Activated CD4-positive, alpha-beta T cell treated with anti-CD3 and anti-CD28 coated beads, Interleukin-2, amount 50 U/mL, for 24 hours (primary cell): Measurements from ENCODE around the gene SHISAL2A.
A peak's percentile ranks its signal among the peaks of the same experiment; 100 is the strongest.

Source experiments
- DNase-seq, 2 donors: peaks; one replicate each; pipeline ENCODE4 v3.0.0-alpha.2; 2020; ENCODE audit warnings: low read depth in 1 of 2, low spot score in 1 of 2

SHISAL2A gene

DNA sequence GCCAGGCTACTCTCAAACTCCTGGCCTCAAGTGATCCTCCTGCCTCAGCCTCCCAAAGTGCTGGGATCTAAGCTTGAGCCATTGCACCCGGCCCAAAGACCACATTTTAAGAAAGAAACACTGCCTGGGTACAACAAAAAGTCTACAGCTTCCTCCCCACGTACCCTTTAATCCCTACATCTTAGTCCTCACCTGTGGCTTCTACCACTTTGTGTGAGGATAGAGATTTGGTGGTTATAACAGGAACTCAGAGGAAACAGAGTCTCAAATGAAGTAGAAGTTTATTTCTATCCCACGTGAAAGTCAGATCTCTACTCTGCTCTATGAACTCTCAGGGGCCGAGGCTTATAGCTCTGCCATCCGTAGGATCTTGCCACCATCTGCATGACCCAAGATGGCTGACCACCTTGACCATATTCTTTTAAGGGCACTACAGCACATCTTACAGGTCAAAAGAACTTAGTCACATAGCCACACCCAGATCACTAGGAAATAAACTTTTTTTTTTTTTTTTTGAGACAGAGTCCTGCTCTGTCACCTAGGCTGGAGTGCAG lies 17.4 kb upstream of the SHISAL2A start:
- DNase-seq = no peak

DNA sequence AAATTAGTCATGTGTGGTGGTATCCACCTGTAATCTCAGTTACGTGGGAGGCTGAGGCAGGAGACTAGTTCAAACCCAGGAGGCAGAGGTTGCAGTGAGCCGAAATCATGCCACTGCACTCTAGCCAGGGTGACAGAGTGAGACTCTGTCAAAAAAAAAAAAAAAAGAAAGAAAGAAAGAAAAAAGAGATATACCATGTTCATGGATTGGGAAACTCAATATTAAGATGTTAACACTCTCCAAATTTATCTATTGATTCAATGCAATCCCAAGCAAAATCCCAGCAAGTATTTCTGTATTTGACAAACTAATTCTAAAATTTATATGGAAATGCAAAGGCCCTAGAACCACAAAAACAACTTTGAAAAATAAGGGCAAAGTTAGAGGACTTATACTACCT lies 11.0 kb upstream of the SHISAL2A start:
- no peak for DNase-seq

DNA sequence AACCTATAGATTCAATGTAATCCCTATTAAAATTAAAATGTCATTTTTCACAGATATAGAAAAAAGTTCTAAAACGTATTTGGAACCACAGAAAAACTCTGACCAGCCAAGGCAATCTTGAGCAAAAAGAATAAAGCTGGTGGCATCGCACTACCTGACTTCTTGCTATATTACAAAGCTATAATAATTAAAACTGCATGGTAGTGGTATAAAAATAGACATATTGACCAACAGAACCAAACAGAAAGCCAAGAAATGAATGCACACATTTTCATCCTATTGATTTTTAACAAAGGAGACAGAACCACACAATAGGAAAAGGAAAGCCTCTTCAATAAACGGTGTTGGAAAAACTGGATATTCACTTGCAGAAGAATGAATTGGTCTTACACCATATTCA lies 9.2 kb upstream of the SHISAL2A start:
- DNase-seq = no peak

DNA sequence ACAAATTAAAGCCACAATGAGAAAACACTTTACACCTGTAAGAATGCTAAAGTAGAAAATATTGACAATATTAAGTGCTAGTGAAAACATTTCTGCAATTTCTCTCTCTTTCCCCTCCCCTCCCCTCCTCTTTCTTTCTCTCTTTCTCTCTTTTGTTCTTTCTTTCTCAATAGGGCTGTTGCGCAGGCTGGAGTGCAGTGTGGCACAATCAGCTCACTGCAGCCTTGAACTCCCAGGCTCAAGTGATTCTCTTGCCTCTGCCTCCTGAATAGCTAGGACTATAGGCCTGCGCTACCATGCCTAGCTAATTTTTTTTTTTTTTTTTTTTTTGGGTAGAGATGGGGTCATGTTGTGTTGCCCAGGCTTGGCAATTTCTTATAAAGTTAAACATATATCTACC lies 5.9 kb upstream of the SHISAL2A start:
- DNase-seq = no peak

DNA sequence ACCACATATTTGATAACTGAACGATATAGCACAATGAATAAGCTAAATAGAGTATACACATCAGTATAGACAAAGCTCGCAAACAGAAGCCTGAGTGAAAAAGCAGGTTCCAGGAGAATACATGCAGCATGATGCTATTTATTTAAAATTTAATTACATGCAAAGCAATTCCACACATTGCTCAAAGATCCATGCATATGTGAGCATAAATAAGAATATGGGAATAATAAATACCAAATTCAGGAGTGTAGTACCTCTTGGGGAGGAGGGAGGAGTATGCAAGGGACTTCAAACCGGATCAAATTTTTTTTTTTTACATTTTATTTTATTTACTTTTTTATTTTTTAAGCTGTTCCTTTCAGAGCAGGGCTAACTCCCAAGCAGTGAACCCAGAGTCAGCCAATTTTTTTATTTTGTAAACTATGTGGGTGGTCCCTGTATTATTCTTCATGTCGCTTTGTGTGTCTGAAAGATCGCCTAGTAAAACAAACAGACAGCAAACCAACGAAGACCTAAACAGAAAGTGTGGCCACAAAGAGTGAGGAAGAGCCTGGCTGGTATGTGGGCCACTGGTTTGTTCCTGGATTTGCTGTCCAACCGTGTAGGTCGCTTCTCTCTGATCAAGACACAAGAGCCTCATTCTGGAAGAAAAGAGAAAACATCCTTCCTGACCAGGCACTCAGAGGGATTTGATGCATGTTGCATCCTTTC lies 4.2 kb upstream of the SHISAL2A start:
- DNase-seq = no peak

DNA sequence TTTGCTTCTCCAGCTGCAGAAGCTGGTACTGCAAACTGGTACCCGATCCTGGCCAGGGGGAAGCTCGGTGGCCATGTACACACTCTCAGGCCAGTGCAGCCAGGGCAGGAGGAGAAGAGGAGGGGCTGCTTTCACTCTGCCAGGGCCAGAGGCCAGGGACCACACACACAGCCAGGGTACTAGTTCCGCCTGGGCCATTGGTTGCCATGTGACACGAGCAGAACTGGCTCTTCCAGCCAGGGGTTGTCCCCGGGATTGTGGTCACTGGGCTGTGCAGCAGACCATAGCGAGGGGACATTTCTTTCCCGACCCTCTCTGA lies 3.7 kb upstream of the SHISAL2A start:
- DNase-seq = no peak

DNA sequence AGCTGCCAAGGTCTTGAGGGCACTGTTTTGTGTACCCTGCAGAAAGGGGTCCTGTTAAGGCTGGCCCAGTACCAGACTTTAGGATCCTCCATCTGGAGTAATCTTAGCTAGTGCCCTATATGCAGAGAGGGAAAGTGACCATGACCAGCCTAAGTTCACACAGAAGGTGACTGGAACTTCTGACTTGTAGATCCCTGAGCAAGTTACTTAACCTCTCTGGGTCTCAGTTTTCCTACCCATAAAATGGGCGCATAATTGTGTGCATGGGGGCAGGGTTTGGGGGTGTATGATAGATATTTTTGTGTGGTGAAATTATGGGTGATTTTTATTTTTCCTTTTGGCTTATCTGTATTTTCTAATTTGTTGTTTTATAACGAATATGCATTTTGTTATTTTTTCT lies 3.3 kb upstream of the SHISAL2A start:
- no peak for DNase-seq

DNA sequence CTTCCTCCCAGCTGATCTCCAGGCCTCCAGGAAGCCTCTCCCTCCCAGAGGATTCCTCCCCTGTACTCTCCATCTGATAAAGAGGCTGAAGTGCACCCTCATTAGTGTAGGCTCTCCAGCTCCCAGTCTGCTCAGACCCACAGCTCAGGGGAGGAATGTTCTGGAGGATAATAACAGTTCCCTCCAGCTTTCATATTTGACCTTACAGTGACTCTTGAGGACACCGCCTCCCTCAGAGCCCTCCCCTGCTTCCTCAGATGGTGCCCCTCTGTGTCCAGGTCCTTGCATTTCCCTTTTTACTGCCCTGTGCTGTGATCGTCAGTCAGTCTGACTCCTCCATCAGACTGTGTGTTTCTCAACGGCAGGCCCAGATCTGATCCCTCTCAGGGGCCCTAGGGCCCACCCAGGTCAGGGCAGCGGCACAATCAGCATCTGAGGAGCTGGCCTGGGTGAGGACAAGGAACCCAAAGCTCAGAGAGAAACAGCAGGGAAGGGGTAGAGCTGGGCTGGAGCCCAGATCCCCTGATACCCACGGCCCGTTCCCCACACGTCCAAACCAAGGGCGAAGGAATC lies 1.1 kb upstream of the SHISAL2A start:
- DNase-seq = no peak

DNA sequence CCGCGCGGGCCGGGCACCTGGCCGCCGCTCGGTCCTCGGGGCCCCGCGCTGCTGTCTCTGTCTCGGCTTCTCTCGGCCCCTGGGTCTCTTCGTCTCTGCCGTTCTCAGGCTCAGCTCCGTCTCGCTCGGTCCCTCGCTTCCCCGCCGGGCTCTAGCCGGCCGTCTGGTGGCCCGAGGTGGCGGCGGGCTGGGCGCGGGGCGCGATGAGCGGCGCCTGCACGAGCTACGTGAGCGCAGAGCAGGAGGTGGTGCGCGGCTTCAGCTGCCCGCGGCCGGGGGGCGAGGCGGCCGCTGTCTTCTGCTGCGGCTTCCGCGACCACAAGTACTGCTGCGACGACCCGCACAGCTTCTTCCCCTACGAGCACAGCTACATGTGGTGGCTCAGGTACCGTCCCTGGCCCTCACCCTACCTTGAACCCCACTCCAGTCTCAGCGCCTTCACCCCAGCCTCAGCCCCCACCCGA lies 355 bp downstream of the SHISAL2A start:
- DNase-seq = no peak

DNA sequence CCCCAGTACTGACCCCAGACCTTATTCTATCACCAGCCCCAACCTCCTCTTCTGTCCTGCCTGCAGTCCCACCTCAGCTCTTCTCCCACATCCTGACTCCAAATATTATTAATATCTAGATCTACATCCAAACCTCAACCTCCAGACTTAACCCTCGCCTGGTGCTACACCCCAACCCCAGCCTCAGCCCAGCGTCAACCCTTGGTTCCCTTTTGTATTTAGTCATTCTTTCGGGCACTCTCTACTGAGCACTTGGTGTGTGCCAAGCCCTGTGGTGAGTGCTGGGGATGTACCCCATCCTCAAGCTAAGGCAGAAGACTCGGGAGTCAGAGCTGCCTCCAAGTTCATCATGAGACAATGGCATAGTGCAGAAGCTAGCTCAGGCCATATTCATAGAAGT lies 1.1 kb downstream of the SHISAL2A start:
- DNase-seq = no peak

DNA sequence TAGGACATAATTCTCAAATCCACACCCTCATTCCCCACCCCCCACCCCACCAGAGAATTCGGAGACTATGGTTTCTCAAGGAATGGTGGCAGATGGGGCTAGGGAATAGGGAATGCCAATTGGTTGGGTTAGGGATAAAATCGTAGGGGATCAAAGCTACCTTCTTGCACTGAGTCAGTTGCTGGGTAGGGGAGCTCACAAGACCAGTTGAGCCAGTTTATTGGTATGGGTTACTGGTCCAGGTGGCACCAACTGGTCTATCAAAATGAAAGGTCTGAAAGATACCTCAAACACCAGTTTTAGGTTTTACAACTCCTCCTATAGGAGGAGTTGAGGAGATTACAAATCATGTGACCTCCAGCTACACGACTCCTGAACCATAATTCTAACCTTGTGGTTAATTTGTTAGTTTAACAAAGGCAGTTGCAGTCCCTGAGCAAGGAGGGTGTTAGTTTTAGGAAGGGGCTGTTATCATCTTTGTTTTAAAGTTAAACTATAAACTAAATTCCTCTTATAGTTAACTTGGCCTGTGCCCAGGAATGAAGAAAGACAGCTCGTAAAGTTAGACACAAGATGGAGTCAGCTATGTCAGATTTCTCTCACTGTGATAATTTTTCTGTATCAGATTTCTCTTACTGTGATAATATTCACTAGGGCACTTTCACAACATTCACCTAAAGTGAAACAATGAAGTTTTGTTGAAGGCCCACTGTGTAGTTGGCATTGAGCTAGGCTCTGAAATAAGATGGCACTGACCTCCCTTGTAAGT lies 2.5 kb downstream of the SHISAL2A start:
- no peak for DNase-seq

DNA sequence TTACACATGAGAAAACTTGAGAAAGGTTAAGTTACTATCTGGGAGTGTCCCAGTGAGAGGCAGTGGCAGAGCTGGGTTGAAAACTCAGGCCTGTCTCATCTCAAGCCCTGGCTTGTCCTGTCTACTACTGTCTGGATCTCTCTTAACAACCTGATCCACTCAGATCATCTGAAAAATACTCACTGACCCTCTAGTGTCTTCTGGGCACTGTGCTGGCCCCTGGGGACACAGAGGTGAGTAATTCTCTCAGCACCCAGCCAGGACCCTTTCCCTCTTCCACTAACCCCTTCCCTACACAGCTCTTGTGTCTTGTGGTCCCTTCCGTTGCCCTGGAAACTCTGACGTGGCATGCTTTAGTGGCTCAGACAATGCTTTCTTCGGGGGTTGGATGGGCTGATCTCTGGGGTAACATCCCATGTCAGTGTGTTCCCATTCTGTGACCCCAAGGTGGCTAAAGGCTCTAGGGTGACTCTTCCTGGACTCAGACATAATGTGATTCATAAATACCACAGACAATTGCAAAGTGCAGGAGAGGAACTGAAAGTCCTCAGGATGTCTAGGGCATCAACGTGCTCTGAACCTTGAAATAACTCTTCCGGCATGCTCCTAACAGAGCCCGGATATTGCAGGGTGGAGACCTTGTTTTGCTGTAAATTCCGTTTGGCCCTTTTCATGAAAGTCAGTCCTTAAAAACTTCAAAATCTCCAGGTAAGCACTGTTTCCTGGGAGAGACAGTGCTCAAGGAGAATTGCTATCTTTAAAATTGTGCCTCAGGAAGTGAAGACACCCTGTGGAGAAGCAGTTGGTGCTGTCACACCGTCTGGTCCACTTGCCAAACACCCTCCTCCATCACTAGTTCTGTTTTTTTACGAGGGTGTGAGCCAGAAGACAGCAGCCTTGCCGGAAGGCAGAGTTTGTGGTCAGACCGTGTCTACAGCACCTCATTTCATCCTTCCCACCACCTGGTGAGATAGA lies 4.0 kb downstream of the SHISAL2A start:
- peak in 1 of 2 donors; percentile 57 for DNase-seq

DNA sequence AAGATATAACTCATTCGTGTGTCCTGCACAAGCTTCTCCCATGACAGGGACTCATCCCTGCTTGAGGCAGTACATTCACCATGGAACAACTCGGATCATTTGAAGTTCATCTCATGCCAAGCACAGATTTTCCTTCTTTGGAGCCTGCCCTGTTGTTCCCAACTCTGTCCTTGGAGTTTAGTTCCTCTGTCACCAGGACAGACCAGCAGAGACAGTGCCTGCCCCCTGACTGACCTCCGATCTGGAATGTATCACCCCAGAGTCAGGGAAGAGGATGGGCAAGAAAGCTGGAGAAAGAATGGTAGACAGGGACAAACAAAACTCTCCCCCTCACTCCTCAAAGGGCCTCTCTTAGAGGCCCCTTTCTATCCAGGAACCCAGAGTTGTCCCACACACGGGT lies 5.0 kb downstream of the SHISAL2A start:
- DNase-seq = no peak

DNA sequence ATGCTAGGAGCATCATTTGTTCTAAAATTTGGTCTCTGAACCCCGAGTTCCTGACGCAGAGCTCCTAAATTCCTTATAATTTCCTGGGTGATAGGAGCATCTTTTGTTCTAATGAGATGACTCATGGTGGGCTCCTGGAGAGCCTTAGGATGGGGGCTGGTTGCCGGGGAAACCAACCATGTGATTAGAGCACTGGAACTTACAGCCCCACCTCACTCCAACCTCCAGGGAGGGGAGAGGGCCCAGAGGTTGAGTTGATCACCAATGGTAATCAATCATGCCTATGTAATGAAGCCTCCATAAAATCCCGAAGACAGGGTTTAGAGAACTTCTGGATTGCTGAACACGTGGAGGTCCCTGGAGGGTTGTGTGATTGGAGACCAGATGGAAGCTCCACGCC lies 7.7 kb downstream of the SHISAL2A start:
- DNase-seq = no peak

DNA sequence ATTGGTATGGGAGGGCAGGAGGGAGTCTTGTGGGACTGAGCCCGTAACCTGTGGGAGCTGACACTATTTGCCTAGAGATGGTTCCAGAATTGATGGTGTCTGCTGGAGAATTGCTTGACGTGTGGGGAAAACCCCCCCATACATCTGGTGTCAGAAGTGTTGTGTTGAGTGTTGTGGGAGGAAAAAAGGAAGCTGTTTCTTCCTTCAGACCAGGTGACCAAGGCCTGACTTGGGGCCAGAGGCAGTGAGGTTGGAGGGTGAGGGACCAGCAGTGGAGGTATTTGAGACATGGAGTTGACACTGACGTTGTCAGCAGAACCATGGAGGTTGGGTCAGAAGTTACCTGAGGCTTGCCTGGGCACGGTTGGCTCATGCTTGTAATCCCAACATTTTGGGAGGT lies 8.3 kb downstream of the SHISAL2A start:
- no peak for DNase-seq

DNA sequence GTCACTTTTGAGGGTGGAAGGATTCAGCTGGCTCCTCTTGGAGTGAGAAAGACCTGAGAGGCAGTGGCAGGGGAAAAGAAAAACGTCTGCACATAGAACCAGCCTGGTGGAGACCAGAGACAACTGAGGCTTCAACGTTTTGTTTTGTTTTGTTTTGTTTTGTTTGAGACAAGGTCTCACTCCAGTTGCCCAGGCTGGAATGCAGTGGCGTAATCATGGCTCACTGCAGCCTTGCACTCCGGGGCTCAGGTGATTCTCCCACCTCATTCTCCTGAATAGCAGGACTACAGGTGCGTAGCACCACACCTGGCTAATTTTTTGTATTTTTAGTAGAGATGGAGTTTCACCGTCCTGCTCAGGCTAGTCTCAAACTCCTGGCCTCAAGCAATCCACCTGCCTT lies 12.3 kb downstream of the SHISAL2A start:
- no peak for DNase-seq

DNA sequence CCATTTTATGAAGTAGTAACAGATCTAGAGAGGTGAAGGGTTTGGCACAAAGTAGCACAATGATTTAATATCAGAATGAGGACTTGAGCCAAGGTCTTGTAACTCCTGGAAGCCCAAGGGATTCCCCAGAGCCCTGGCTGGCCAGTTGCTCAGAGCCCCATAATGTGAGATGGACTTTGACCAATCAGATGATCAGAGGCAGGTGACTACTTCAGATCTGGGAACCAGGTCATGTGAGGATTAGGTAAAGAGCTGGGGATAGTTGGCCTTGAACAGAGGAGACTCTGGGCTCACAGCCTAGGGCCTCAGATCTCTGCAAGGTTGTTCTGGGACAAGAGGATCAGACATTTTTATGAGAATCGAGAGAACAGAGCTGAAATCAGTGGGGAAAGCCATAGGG lies 18.9 kb downstream of the SHISAL2A start:
- no peak for DNase-seq

DNA sequence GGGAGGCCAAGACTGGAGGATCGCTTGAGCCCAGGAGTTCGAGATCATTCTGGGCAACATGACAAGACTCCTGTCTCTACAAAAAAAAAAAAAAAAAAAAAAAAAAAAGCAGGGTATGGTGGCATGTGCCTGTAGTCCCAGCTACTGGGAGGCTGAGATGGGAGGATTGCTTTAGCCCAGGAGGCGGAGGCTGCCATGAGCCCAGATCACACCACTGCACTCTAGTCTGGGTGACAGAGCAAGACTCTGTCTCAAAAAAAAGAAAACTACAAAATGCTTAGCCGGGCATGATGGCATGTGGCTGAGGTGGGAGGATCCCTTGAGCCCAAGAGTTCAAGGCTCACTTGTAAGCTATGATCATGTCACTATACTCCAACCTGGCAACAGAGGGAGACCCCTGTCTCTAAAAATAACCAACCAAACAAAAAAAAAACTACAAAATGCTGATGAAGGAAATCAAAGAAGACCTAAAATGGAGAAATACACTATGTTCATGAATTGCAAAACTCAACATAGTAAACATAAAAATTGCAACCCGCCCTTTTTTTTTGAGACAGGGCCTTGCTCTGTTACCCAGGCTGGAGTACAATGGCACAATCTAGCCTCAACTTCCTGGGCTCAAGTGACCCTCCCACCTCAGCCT lies 20.4 kb downstream of the SHISAL2A start:
- no peak for DNase-seq

DNA sequence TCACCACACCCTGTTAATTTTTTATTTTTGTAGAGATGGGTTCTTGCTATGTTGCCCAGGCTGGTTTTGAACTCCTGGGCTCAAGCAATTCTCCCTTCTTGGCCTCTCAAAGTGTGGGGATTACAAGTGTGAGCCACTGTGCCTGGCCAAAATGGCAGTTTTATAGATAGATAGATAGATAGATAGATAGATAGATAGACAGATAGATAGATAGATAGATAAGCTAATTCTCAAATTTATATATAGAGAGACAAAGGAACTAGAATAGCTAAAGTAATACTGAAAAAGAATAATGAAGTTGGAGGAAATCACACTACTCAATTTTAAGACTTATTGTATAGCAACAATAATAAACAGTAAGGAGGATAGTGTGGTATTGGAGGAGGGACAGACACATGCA lies 21.1 kb downstream of the SHISAL2A start:
- no peak for DNase-seq

DNA sequence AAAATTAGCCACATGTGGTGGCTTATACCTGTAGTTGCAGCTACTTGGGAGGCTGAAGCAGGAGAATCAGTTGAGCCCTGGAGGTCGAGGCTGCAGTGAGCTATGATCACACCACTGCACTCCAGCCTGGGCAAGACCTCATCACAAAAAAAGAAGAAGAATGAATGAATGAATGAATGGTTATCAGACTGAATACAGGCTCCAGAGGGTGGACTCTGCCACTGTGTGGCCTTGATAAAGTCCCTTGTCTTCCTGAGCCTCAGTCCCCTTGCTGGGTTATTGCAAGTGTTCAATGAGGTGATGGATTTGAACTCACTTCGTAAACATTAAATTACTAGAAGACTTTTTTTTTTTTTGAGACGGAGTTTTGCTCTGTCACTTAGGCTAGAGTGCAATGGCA lies 24.7 kb downstream of the SHISAL2A start:
- DNase-seq = no peak

DNA sequence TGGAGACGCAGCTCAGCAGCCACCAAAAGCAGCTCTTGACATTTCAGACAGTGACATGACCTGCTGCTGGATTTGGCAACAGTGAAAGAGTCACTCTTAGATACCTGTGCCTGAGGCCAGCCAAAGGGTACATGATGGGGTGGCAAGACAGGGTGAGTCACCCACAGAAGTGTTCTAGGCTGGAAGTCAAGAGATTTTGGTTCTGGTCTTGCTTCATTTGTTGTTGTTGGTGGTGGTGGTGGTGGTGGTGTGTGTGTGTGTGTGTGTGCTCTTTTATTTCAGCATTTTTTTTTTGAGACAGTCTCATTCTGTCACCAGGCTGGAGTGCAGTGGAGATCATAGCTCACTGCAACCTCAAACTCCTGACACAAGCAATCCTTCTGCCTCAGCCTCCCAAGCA lies 25.8 kb downstream of the SHISAL2A start:
- no peak for DNase-seq
